ENCODE data around the gene SHROOM3.

DNA sequence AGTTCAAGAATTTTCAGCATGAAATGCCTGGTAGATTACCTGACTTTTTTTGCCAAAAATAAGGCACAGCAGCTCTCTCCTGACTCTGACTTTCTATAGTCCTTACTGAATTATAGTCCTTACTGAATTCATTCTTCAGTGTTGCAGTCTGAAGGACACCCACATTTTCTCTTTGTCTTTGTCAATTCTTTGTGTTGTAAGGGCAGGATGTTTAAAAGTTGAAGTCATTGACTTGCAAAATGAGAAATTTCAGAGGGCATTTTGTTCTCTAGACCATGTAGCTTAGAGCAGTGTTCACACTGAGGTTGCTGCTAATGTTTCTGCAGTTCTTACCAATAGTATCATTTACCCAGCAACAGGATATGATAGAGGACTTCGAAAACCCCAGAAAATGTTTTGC is 295.0 kb downstream of the SHROOM3 start:
- no peak for TF ChIP-seq POLR2AphosphoS5 (IDR thresholded peaks at IDR 0.05)
- TF ChIP-seq, protein P1, sequence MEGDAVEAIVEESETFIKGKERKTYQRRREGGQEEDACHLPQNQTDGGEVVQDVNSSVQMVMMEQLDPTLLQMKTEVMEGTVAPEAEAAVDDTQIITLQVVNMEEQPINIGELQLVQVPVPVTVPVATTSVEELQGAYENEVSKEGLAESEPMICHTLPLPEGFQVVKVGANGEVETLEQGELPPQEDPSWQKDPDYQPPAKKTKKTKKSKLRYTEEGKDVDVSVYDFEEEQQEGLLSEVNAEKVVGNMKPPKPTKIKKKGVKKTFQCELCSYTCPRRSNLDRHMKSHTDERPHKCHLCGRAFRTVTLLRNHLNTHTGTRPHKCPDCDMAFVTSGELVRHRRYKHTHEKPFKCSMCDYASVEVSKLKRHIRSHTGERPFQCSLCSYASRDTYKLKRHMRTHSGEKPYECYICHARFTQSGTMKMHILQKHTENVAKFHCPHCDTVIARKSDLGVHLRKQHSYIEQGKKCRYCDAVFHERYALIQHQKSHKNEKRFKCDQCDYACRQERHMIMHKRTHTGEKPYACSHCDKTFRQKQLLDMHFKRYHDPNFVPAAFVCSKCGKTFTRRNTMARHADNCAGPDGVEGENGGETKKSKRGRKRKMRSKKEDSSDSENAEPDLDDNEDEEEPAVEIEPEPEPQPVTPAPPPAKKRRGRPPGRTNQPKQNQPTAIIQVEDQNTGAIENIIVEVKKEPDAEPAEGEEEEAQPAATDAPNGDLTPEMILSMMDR (IDR thresholded peaks at IDR 0.05): no peak
- no peak for TF ChIP-seq EP300 (IDR thresholded peaks at IDR 0.05)
- no peak for TF ChIP-seq POLR2A (IDR thresholded peaks at IDR 0.05; ENCODE audit: low read depth)

Measured in esophagus muscularis mucosa (tissue), 4 donors.